Neural progenitor cell (in vitro differentiated cells): ENCODE data around the gene PAQR9. TPM values are rescaled to one million over a fixed set of nuclear protein-coding genes. Genes with fewer than 3 reads are reported as not detected.
A peak's percentile ranks its signal among the peaks of the same experiment; 100 is the strongest.

Experiments used
- DNase-seq: peaks from one replicate; pipeline ENCODE4 v3.0.0-alpha.2; 2016; ENCODE audit warnings: low spot score
- H2AFZ ChIP-seq: fragments of 200-600 bp; sonication (generic); replicated peaks from 2 replicates; pipeline ENCODE4 v1.6.1; 2016; ENCODE audit warnings: antibody characterized with exemption
- H3F3A ChIP-seq: fragments of 200-600 bp; sonication (generic); 2 replicates; pipeline ENCODE4 v1.6.1; 2016; ENCODE audit warnings: antibody characterized with exemption, low read depth
- H3K27ac ChIP-seq: fragments of 200-600 bp; sonication (generic); 2 replicates; pipeline ENCODE4 v1.5.1; 2016; ENCODE audit warnings: mild to moderate bottlenecking
- H3K27me3 ChIP-seq: fragments of 200-600 bp; sonication (generic); 2 replicates; pipeline ENCODE4 v1.6.1; 2016; ENCODE audit warnings: mild to moderate bottlenecking, moderate library complexity
- H3K36me3 ChIP-seq: fragments of 200-600 bp; sonication (generic); 2 replicates; pipeline ENCODE4 v1.5.1; 2016
- H3K4me1 ChIP-seq: fragments of 200-600 bp; sonication (generic); 2 replicates; pipeline ENCODE4 v1.6.1; 2016; ENCODE audit warnings: mixed run types
- H3K4me2 ChIP-seq: fragments of 200-600 bp; sonication (generic); 2 replicates; pipeline ENCODE4 v1.6.1; 2016
- H3K4me3 ChIP-seq: fragments of 200-600 bp; sonication (generic); 2 replicates; pipeline ENCODE4 v1.5.1; 2016
- H3K79me2 ChIP-seq: fragments of 200-600 bp; sonication (generic); 2 replicates; pipeline ENCODE4 v1.6.1; 2016; ENCODE audit warnings: low read depth
- H3K9ac ChIP-seq: fragments of 200-600 bp; sonication (generic); 2 replicates; pipeline ENCODE4 v1.6.1; 2016
- H3K9me3 ChIP-seq: fragments of 200-600 bp; sonication (generic); 2 replicates; pipeline ENCODE4 v1.5.1; 2016; ENCODE audit warnings: low read depth
- H4K20me1 ChIP-seq: fragments of 200-600 bp; sonication (generic); 2 replicates; pipeline ENCODE4 v1.6.1; 2016; ENCODE audit warnings: low read depth
- H3K27ac Mint-ChIP-seq: 3 replicates; pipeline ENCODE4 v1.8.0; 2021; ENCODE audit warnings: mixed read lengths
- H3K27me3 Mint-ChIP-seq: 2 replicates; pipeline ENCODE4 v1.8.0; 2022; ENCODE audit warnings: low read depth, mild to moderate bottlenecking, inconsistent platforms, moderate library complexity, mixed read lengths; ENCODE audit not compliant: insufficient read depth
- H3K36me3 Mint-ChIP-seq: 3 replicates; pipeline ENCODE4 v1.8.0; 2021; ENCODE audit warnings: mixed read lengths
- H3K4me1 Mint-ChIP-seq: 3 replicates; pipeline ENCODE4 v1.8.0; 2021; ENCODE audit warnings: mixed read lengths
- H3K4me3 Mint-ChIP-seq: 3 replicates; pipeline ENCODE4 v1.8.0; 2021; ENCODE audit warnings: mild to moderate bottlenecking, moderate library complexity, mixed read lengths
- H3K9me3 Mint-ChIP-seq: 3 replicates; pipeline ENCODE4 v1.8.0; 2020; ENCODE audit warnings: mixed read lengths
- CTCF ChIP-seq: fragments of 200-600 bp; sonication (generic); IDR thresholded peaks from 2 replicates; pipeline ENCODE4 v1.5.1; 2017; ENCODE audit warnings: antibody characterized with exemption, mild to moderate bottlenecking
- EZH2 ChIP-seq: fragments of 200-600 bp; sonication (generic); IDR thresholded peaks from 2 replicates; pipeline ENCODE4 v1.6.1; 2017; ENCODE audit warnings: antibody characterized with exemption, mild to moderate bottlenecking, moderate library complexity
- EZH2phosphoT487 ChIP-seq: fragments of 200-600 bp; sonication (generic); IDR thresholded peaks from 2 replicates; pipeline ENCODE4 v1.6.1; 2017; ENCODE audit warnings: antibody characterized with exemption
- total RNA-seq: library from RNA; depleted of rRNA; stranded (reverse); fragments of >200 nt; gene quantifications from 2 replicates; pipeline ENCODE4 v1.2.3, GENCODE V29; 2015; ENCODE audit warnings: low replicate concordance

The PAQR9 gene
- total RNA-seq, 1 donor from 2014 or later, result 2.2 TPM

GRCh38 chr3:142940000-142940399 lies 23.5 kb downstream of the PAQR9 start:
- no peaks in the 10 kb centered on the region for H3K4me1 Mint-ChIP-seq
- no peak overlapping the region for H3K4me2 ChIP-seq
- peak overlapping the region; percentile 32 for H2AFZ ChIP-seq
- H3K4me3 ChIP-seq, result no peak overlapping the region
- H3K79me2 ChIP-seq, result no peaks in the 10 kb centered on the region
- H3K4me3 Mint-ChIP-seq, result no peak overlapping the region
- H3K9me3 Mint-ChIP-seq, result no peaks in the 10 kb centered on the region
- H3F3A ChIP-seq, result peaks cover 4% of the 10 kb centered on the region
- no peaks in the 10 kb centered on the region for H3K9me3 ChIP-seq
- peaks cover 6% of the 10 kb centered on the region for H3K4me1 ChIP-seq
- no peak overlapping the region for H3K9ac ChIP-seq
- no peak for TF ChIP-seq CTCF
- no peak for TF ChIP-seq EZH2
- TF ChIP-seq EZH2phosphoT487, result no peak
- H3K27ac Mint-ChIP-seq, result no peak overlapping the region
- H3K36me3 Mint-ChIP-seq, result no peaks in the 10 kb centered on the region
- H3K27ac ChIP-seq, result peak overlapping the region; percentile 13
- peaks cover 2% of the 10 kb centered on the region for H3K27me3 Mint-ChIP-seq
- no peaks in the 10 kb centered on the region for H3K27me3 ChIP-seq
- no peaks in the 10 kb centered on the region for H3K36me3 ChIP-seq
- H4K20me1 ChIP-seq, result no peaks in the 10 kb centered on the region
- no peak for DNase-seq

- no peak overlapping the region for H3K27ac Mint-ChIP-seq
- H3K9ac ChIP-seq, result no peak overlapping the region
- H2AFZ ChIP-seq, result no peak overlapping the region
- no peak for DNase-seq
- H4K20me1 ChIP-seq, result no peaks in the 10 kb centered on the region
- no peak for TF ChIP-seq EZH2phosphoT487
- no peak for TF ChIP-seq EZH2
- TF ChIP-seq CTCF, result no peak
- no peaks in the 10 kb centered on the region for H3K36me3 Mint-ChIP-seq
- H3K27me3 Mint-ChIP-seq, result peaks cover 2% of the 10 kb centered on the region
- H3K9me3 Mint-ChIP-seq, result no peaks in the 10 kb centered on the region
- H3K27ac ChIP-seq, result no peak overlapping the region
- H3K4me1 Mint-ChIP-seq, result no peaks in the 10 kb centered on the region
- H3F3A ChIP-seq, result peaks cover 4% of the 10 kb centered on the region
- no peak overlapping the region for H3K4me2 ChIP-seq
- H3K79me2 ChIP-seq, result no peaks in the 10 kb centered on the region
- no peaks in the 10 kb centered on the region for H3K9me3 ChIP-seq
- no peaks in the 10 kb centered on the region for H3K27me3 ChIP-seq
- peaks cover 6% of the 10 kb centered on the region for H3K4me1 ChIP-seq
- H3K4me3 ChIP-seq, result no peak overlapping the region
- no peak overlapping the region for H3K4me3 Mint-ChIP-seq
- no peaks in the 10 kb centered on the region for H3K36me3 ChIP-seq
These were observed 27.5 kb downstream of the PAQR9 start for GRCh38 chr3:142935963-142936362.

DNA sequence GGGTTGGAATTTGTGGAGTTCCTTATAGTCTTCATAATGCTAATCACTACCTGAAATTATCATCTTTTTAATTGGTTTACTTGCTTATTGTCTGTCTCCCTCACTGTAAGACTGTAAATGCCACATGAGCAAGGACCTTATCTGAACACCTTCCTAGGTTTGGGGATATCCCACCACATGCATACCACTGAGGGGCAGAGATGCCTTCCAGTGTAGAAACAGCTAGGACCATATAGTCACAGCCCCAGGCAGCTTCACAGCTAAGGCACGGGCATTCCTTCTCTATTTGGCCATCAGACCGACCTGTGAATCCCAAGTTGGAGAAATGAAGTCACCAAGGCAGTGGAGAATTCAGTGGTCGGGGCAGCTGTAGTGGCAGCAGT lies 28.6 kb downstream of the PAQR9 start:
- no peak for TF ChIP-seq EZH2
- TF ChIP-seq EZH2phosphoT487, result no peak
- no peak for TF ChIP-seq CTCF

More for the DNA sequence above, 28.6 kb downstream of the PAQR9 start:
- Histone ChIP-seq H3K9me3 (no peaks in the 10 kb centered on the region), H3K4me1 (peaks cover 1% of the 10 kb centered on the region), H3K4me3 (no peak overlapping the region), H4K20me1 (no peaks in the 10 kb centered on the region), H3F3A (peaks cover 2% of the 10 kb centered on the region), H3K79me2 (no peaks in the 10 kb centered on the region), H3K27ac (no peak overlapping the region), H3K9ac (no peak overlapping the region), H3K4me2 (no peak overlapping the region), H3K36me3 (no peaks in the 10 kb centered on the region), H3K27me3 (no peaks in the 10 kb centered on the region), H2AFZ (no peak overlapping the region)
- Mint-ChIP-seq H3K27me3 (peaks cover 2% of the 10 kb centered on the region), H3K27ac (no peak overlapping the region), H3K36me3 (no peaks in the 10 kb centered on the region), H3K4me1 (no peaks in the 10 kb centered on the region), H3K9me3 (no peaks in the 10 kb centered on the region), H3K4me3 (no peak overlapping the region)
- DNase-seq, result no peak
